ENCODE data around the gene MIB1. TPM values are rescaled to one million over a fixed set of nuclear protein-coding genes. Genes with fewer than 3 reads are reported as not detected.

The MIB1 gene
- total RNA-seq, 4 donors from 2014 or later: 25.8 to 33.9 (median 28.4) TPM

DNA sequence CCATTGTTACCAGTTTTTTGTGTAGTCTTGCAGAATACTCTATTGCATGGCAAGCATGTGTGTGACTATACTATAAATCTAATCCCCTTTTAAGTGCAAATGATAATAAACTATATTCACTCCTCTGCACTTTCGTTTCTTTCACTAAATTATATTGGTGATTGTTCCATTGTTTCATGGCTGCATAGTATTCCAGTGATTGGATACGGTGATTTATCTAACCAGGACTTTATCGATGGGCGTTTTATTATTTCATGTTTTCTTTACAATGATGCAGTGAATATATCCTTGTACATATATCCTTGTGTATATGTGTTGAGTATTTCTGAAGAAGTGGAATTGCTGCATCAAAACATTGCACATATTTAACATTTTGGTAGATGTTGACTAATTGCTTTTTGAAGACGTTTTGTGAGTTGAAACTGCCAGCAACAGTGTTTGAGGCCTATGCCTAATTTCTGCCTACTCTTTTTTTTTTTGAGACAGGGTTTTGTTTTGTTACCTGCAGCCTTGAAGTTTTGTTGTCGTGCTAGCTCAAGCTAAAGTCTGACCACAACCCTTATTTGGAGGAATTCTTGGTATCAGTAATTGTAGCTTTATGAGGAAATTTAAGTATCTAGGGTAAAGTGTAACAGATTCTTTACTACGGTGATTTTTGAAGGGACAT, 2.7 kb downstream of the MIB1 start:
- H3K4me1 ChIP-seq: peaks cover 0 to 68% (median 6%) of the 10 kb centered on the region in 4 donors
- no peaks in the 10 kb centered on the region for H3K27me3 ChIP-seq
- H3K27ac ChIP-seq: no peak overlapping the region
- no peak for TF ChIP-seq EP300 (IDR thresholded peaks at IDR 0.05)
- TF ChIP-seq, protein P1, sequence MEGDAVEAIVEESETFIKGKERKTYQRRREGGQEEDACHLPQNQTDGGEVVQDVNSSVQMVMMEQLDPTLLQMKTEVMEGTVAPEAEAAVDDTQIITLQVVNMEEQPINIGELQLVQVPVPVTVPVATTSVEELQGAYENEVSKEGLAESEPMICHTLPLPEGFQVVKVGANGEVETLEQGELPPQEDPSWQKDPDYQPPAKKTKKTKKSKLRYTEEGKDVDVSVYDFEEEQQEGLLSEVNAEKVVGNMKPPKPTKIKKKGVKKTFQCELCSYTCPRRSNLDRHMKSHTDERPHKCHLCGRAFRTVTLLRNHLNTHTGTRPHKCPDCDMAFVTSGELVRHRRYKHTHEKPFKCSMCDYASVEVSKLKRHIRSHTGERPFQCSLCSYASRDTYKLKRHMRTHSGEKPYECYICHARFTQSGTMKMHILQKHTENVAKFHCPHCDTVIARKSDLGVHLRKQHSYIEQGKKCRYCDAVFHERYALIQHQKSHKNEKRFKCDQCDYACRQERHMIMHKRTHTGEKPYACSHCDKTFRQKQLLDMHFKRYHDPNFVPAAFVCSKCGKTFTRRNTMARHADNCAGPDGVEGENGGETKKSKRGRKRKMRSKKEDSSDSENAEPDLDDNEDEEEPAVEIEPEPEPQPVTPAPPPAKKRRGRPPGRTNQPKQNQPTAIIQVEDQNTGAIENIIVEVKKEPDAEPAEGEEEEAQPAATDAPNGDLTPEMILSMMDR (IDR thresholded peaks at IDR 0.05): no peak
- TF ChIP-seq POLR2A (IDR thresholded peaks at IDR 0.05): no peak
- no peaks in the 10 kb centered on the region for H3K36me3 ChIP-seq
- no peaks in the 10 kb centered on the region for H3K9me3 ChIP-seq
- 81 to 85% methylated on average over 7 of the region's 7 CpGs for WGBS, 2 donors
- no peak for DNase-seq (ENCODE audit: low spot score in 2 of 2)
- H3K4me3 ChIP-seq: no peak overlapping the region

DNA sequence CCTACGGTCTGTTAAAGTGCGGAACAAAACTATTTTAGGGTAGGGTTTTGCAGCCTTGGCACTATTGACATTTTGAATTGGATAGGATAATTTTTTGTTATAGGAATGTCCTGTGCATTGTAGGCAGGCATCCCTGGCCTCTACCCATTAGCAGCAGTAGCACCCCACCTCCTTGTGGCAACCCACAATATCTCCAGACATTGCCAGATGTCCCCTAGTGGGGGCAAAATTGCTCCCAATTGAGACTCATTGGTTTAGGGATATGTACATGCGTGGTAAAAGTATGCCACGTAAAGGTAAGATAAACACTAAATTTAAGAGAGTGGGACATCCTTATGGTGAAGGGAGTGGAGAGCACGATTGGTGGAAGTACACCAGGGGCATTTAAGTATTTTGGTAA, 4.6 kb downstream of the MIB1 start:
- H3K4me3 ChIP-seq: no peak overlapping the region
- TF ChIP-seq, protein P1 (IDR thresholded peaks at IDR 0.05): no peak
- TF ChIP-seq POLR2A (IDR thresholded peaks at IDR 0.05) (no peak), EP300 (IDR thresholded peaks at IDR 0.05) (no peak)
- DNase-seq (ENCODE audit: low spot score in 2 of 2): no peak
- WGBS, 2 donors: 92 to 93% methylated on average over 5 of the region's 5 CpGs
- H3K36me3 ChIP-seq: no peaks in the 10 kb centered on the region
- H3K27ac ChIP-seq: no peak overlapping the region
- no peaks in the 10 kb centered on the region for H3K9me3 ChIP-seq
- H3K27me3 ChIP-seq: no peaks in the 10 kb centered on the region
- H3K4me1 ChIP-seq: peaks cover 0 to 59% (median 6%) of the 10 kb centered on the region in 4 donors

DNA sequence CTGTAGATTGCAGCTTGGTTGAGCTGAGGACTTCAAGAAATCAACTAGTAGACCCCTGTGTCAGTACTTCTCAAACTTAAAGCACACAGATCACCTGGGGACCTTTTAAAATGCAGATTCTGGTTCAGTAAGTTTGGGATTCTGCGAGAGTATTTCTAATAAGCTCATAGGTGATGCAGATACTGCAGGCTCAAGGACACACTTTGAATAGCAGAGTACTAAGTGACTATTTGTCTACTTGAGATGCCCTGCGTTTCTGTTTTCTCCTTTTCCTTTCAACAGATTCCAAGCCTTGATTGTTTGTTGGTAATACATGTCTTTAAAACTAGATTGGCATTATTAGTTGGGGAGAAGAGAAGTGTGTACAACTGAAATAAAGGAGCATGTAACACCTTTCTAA, 6.7 kb downstream of the MIB1 start:
- no peak overlapping the region for H3K27ac ChIP-seq
- WGBS, 2 donors: 67 to 76% methylated on average over 2 of the region's 2 CpGs

DNA sequence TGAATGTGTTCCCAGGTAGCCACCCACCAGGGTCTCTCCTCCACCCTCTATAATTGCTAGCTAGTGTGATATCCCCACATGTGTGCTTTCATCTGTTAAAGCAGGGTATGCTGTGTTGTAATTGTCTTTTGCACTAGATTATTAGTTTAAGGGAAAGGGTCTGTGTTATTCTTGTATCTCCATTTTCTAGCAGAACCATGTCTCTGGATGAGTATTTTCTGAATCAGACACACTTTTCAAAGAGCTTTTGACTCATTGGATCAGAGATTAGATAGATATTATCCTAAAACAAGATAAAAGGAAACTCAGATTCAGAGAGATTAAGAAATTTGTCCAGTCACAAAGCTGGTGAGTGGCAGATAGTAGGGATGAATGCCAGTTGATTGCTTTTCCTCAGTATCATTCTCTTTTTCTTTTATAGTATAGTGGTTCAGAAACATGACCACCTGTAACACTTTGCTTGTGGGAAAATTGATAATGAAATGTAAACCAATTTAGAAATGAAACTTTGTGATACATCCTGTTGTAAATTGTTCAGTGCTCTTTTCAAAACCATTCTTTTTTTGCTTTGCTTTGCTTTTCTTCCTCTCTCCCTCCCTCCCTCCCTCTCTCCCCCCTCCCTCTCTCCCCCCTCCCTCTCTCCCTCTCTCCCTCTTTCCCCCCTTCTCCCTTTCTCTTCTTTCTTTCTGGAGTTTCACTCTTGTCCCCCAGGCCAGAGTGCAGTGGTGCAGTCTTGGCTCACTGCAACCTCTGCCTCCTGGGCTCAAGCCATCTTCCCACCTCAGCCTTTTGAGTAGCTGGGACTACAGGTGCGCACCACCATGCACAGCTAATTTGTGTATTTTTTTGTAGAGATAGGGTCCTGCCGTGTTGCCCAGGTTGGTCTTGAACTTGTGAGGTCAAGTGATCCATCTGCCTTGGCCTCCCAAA, 7.4 kb downstream of the MIB1 start:
- H3K27ac ChIP-seq: no peak overlapping the region
- TF ChIP-seq, protein P1 (IDR thresholded peaks at IDR 0.05): no peak
- TF ChIP-seq POLR2A (IDR thresholded peaks at IDR 0.05) (no peak), EP300 (IDR thresholded peaks at IDR 0.05) (no peak)
- DNase-seq (ENCODE audit: low spot score in 2 of 2): no peak
- WGBS, 2 donors: 89 to 95% methylated on average over 2 of the region's 2 CpGs
- no peak overlapping the region for H3K4me3 ChIP-seq
- no peaks in the 10 kb centered on the region for H3K27me3 ChIP-seq
- H3K9me3 ChIP-seq: no peaks in the 10 kb centered on the region
- H3K36me3 ChIP-seq: no peaks in the 10 kb centered on the region
- peaks cover 0 to 56% (median 6%) of the 10 kb centered on the region in 4 donors for H3K4me1 ChIP-seq

More for the DNA sequence above, 6.7 kb downstream of the MIB1 start:
- H3K36me3 ChIP-seq: no peaks in the 10 kb centered on the region
- DNase-seq (ENCODE audit: low spot score in 2 of 2): no peak
- TF ChIP-seq EP300 (IDR thresholded peaks at IDR 0.05) (no peak), POLR2A (IDR thresholded peaks at IDR 0.05) (no peak)
- TF ChIP-seq, protein P1 (IDR thresholded peaks at IDR 0.05): no peak
- no peaks in the 10 kb centered on the region for H3K9me3 ChIP-seq
- no peak overlapping the region for H3K4me3 ChIP-seq
- no peaks in the 10 kb centered on the region for H3K27me3 ChIP-seq
- peaks cover 0 to 64% (median 6%) of the 10 kb centered on the region in 4 donors for H3K4me1 ChIP-seq

DNA sequence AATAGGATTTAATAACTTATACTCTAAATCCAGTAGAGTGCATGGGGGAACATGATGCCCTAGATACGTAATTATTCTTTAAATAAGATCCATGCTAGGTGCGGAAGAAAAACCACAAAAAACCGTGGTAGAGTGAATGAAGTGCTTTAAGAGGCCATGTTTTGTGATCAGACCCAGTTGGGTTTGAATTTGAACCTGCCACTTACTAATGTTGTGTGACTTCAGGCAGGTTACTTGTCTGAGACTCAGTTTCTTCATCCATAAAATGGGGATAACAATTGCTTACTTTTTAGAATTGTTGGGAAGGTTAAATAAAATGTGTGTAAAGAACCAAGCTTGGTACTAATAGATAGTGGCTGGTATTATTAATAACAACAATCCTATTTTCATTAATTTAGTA, 17.2 kb downstream of the MIB1 start:
- H3K36me3 ChIP-seq: no peaks in the 10 kb centered on the region
- peaks cover 0 to 24% (median 4%) of the 10 kb centered on the region in 4 donors for H3K4me1 ChIP-seq
- H3K27me3 ChIP-seq: no peaks in the 10 kb centered on the region
- WGBS, 2 donors: 82 to 98% methylated on average over 3 of the region's 3 CpGs
- H3K4me3 ChIP-seq: no peak overlapping the region
- no peak for DNase-seq (ENCODE audit: low spot score in 2 of 2)
- H3K9me3 ChIP-seq: no peaks in the 10 kb centered on the region
- TF ChIP-seq EP300 (IDR thresholded peaks at IDR 0.05) (no peak), POLR2A (IDR thresholded peaks at IDR 0.05) (no peak)
- TF ChIP-seq, protein P1 (IDR thresholded peaks at IDR 0.05): no peak
- no peak overlapping the region for H3K27ac ChIP-seq
